ENCODE measurements around the gene SLC24A3. TPM values are rescaled to one million over a fixed set of nuclear protein-coding genes. Genes with fewer than 3 reads are reported as not detected.

SLC24A3 gene
- total and polyA plus RNA-seq, 2 experiments from 2014 or later: not detected

DNA sequence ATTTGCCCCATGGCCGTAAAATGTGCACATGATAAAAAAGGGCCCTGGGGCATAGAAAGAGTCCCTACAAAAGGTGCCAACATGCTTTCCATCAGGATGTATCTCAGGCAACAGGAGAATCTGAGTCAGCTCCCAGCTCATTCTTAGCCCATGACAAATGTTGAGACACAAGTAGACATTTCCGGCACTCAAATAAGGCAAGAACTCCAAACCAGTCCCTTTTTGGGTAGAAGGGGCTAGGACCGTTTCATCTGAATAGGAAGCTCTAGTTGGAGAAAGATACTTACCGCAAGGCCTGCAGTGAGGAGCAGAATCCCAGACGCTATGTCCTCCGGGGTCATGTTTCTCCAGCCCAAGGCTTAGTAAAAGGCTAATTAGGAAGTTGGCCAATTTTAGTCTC, 284.6 kb downstream of the SLC24A3 start:
- Histone ChIP-seq H3K4me2 (ENCODE audit: unreplicated experiment) (peak overlapping the region; percentile 39), H3K4me3 (no peak overlapping the region), H4K20me1 (ENCODE audit: insufficient read depth) (no peaks in the 10 kb centered on the region), H3K9me3 (ENCODE audit: low read depth) (no peaks in the 10 kb centered on the region), H3F3A (ENCODE audit: insufficient read depth) (peaks cover 24% of the 10 kb centered on the region), H3K4me1 (ENCODE audit: insufficient read depth) (peaks cover 27% of the 10 kb centered on the region), H3K27ac (peak overlapping the region; percentile 88), H3K9me2 (ENCODE audit: insufficient read depth) (no peaks in the 10 kb centered on the region), H2AFZ (peak overlapping the region; percentile 62), H3K9ac (0 out of 2 replicates have a peak overlapping the region, but pooled peaks have one; percentile 51), H3K79me2 (ENCODE audit: insufficient read depth) (no peaks in the 10 kb centered on the region), H3K27me3 (replicated peaks; ENCODE audit: insufficient read depth) (no peaks in the 10 kb centered on the region), H3K36me3 (ENCODE audit: low read depth) (no peaks in the 10 kb centered on the region)
- peak; percentile 87 for DNase-seq
- WGBS, 2 experiments (ENCODE audit: low coverage in 1 of 2, low lambda C conversion rate in 2 of 2, missing lambda C conversion rate in 2 of 2): 32 to 36% methylated on average over 6 of the region's 6 CpGs
- in situ Hi-C loops (cut with MboI): no loop called here
- no peak for TF ChIP-seq EZH2phosphoT487 (IDR thresholded peaks at IDR 0.05; ENCODE audit: insufficient read depth, low read depth)
- no peak for TF ChIP-seq EZH2 (IDR thresholded peaks at IDR 0.05; ENCODE audit: insufficient read depth, poor library complexity, severe bottlenecking)

DNA sequence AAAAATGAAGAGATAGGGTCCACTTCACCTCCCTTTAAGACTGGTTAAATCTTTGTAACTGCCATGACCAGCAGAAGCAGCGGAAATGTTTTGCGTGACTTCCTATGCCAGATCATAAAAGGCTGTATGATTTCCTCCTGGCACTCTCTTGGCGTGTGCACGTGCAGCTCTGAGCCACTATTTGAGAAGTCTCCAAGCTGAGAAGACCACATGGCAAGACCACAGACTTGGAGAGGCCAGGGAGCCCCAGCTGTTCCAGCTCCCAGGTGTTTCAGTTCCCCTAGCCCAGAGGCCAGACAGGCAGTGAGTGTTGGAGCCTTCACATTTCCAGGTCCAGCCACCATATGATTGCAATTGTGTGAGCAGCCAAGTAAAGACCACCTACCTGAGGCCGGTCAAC, 286.3 kb downstream of the SLC24A3 start:
- Histone ChIP-seq H2AFZ (no peak overlapping the region), H3K9me2 (ENCODE audit: insufficient read depth) (no peaks in the 10 kb centered on the region), H3K4me3 (no peak overlapping the region), H4K20me1 (ENCODE audit: insufficient read depth) (no peaks in the 10 kb centered on the region), H3K27me3 (replicated peaks; ENCODE audit: insufficient read depth) (no peaks in the 10 kb centered on the region), H3K36me3 (ENCODE audit: low read depth) (no peaks in the 10 kb centered on the region), H3K4me2 (ENCODE audit: unreplicated experiment) (no peak overlapping the region), H3K9me3 (ENCODE audit: low read depth) (no peaks in the 10 kb centered on the region), H3F3A (ENCODE audit: insufficient read depth) (peaks cover 24% of the 10 kb centered on the region), H3K27ac (no peak overlapping the region), H3K9ac (no peak overlapping the region), H3K79me2 (ENCODE audit: insufficient read depth) (no peaks in the 10 kb centered on the region), H3K4me1 (ENCODE audit: insufficient read depth) (peaks cover 27% of the 10 kb centered on the region)
- in situ Hi-C loops (cut with MboI): no loop called here
- no peak for DNase-seq
- TF ChIP-seq EZH2 (IDR thresholded peaks at IDR 0.05; ENCODE audit: insufficient read depth, poor library complexity, severe bottlenecking) (no peak), EZH2phosphoT487 (IDR thresholded peaks at IDR 0.05; ENCODE audit: insufficient read depth, low read depth) (no peak)
- 82 to 84% methylated on average over 5 of the region's 5 CpGs for WGBS, 2 experiments (ENCODE audit: low coverage in 1 of 2, low lambda C conversion rate in 2 of 2, missing lambda C conversion rate in 2 of 2)

DNA sequence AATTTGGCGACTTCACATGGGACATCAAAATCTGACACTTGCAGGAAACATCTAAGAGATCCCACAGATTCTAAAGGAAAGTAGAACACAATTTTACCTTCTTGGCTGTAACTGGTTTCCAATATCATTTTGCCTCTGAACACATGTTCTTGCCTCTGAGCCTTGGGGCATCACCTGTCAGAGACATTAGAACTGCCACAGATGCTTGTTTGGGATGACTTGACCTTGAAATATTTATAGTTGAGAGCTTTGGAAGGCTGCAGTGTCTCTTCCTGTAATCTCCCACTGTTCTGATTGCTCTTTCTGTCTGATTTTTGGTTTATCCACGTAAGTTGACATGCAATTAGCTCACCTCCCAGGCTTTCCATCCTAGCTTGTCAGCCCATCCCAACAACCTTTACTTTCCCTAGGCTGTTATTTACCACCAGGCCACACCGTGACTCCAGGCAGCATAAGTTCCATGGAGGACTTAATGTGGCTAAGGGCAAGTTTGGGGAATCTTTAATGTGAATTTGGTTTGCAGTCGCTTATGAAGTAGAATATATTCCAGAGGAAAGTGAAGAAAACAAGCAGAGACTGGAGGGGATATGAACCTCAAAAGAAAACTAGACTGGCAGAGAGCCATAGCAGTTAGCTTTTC, 289.2 kb downstream of the SLC24A3 start:
- H3K36me3 ChIP-seq (ENCODE audit: low read depth): no peaks in the 10 kb centered on the region
- no peak overlapping the region for H3K4me2 ChIP-seq (ENCODE audit: unreplicated experiment)
- H2AFZ ChIP-seq: no peak overlapping the region
- no peaks in the 10 kb centered on the region for H3K79me2 ChIP-seq (ENCODE audit: insufficient read depth)
- H3K27me3 ChIP-seq (replicated peaks; ENCODE audit: insufficient read depth): no peaks in the 10 kb centered on the region
- H3K9ac ChIP-seq: no peak overlapping the region
- 76 to 77% methylated on average over 4 of the region's 4 CpGs for WGBS, 2 experiments (ENCODE audit: low coverage in 1 of 2, low lambda C conversion rate in 2 of 2, missing lambda C conversion rate in 2 of 2)
- no peak overlapping the region for H3K27ac ChIP-seq
- H3K9me3 ChIP-seq (ENCODE audit: low read depth): no peaks in the 10 kb centered on the region
- in situ Hi-C loops (cut with MboI): no loop called here
- H3K4me1 ChIP-seq (ENCODE audit: insufficient read depth): peaks cover 13% of the 10 kb centered on the region
- H3K4me3 ChIP-seq: no peak overlapping the region
- H4K20me1 ChIP-seq (ENCODE audit: insufficient read depth): no peaks in the 10 kb centered on the region
- DNase-seq: no peak
- no peaks in the 10 kb centered on the region for H3K9me2 ChIP-seq (ENCODE audit: insufficient read depth)
- TF ChIP-seq EZH2phosphoT487 (IDR thresholded peaks at IDR 0.05; ENCODE audit: insufficient read depth, low read depth) (no peak), EZH2 (IDR thresholded peaks at IDR 0.05; ENCODE audit: insufficient read depth, poor library complexity, severe bottlenecking) (no peak)
- H3F3A ChIP-seq (ENCODE audit: insufficient read depth): 0 out of 2 replicates have a peak, but pooled peaks cover 8% of the 10 kb centered on the region

DNA sequence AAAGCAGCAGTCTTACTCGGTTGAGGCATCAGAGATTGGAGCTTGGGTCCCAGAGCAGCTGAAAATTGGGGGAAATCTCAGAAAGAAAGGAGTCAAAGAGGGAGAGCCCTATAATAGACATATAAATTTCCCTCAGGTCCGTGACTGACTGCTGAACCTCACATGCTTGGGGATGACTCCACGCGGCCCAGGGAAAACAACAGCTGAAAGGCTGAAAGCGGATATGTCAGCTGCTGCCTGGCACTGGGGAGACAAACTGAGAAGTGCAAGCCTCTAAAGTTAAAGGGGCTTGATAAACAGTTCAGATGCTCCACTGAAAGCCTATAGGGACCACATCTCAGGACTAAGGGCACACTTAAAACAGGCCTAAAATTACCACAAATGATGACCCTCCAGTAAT, 289.7 kb downstream of the SLC24A3 start:
- Histone ChIP-seq H2AFZ (no peak overlapping the region), H3K9me2 (ENCODE audit: insufficient read depth) (no peaks in the 10 kb centered on the region), H4K20me1 (ENCODE audit: insufficient read depth) (no peaks in the 10 kb centered on the region), H3K79me2 (ENCODE audit: insufficient read depth) (no peaks in the 10 kb centered on the region), H3K4me1 (ENCODE audit: insufficient read depth) (peaks cover 7% of the 10 kb centered on the region), H3K36me3 (ENCODE audit: low read depth) (no peaks in the 10 kb centered on the region), H3K9ac (no peak overlapping the region), H3K4me3 (no peak overlapping the region), H3K27ac (no peak overlapping the region), H3K9me3 (ENCODE audit: low read depth) (no peaks in the 10 kb centered on the region), H3F3A (ENCODE audit: insufficient read depth) (0 out of 2 replicates have a peak, but pooled peaks cover 3% of the 10 kb centered on the region), H3K4me2 (ENCODE audit: unreplicated experiment) (no peak overlapping the region), H3K27me3 (replicated peaks; ENCODE audit: insufficient read depth) (no peaks in the 10 kb centered on the region)
- 84 to 89% methylated on average over 5 of the region's 5 CpGs for WGBS, 2 experiments (ENCODE audit: low coverage in 1 of 2, low lambda C conversion rate in 2 of 2, missing lambda C conversion rate in 2 of 2)
- DNase-seq: no peak
- TF ChIP-seq EZH2 (IDR thresholded peaks at IDR 0.05; ENCODE audit: insufficient read depth, poor library complexity, severe bottlenecking): no peak
- TF ChIP-seq EZH2phosphoT487 (IDR thresholded peaks at IDR 0.05; ENCODE audit: insufficient read depth, low read depth): no peak
- in situ Hi-C loops (cut with MboI): no loop called here
